NCI-H2196 treated with DMSO at 0.1 percent for 48 hours (cell line): ENCODE measurements around the gene TRA2A.
"Not testable (repeated sequence)": the region's sequence is repeated elsewhere in the genome, so short reads cannot be mapped to it uniquely, and the experiment has no call there.

Source experiments
- DNase-seq: peaks from one replicate; lab custom pipeline; 2025; ENCODE audit not compliant: unreplicated experiment; lab: John Stamatoyannopoulos, UW

Gene TRA2A

DNA sequence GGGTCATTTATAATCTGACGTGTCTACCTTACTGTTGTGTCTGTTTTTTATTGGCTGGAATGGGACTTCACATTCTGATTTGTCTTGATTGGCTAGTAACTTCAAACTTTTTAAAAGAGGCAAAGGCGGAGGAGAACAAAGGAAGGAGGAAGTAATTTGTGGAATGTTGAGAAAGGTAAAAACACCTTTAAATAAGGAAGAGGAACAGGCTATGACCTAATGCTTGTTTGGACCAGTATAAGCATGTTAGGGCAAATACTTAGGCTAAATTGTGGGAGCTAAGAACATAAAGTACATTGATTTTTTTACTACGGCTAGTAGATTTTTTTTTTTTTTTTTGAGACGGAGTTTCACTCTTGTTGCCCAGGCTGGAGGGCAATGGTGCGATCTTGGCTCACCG is 18.0 kb downstream of the TRA2A start:
- not testable (repeated sequence) for DNase-seq

DNA sequence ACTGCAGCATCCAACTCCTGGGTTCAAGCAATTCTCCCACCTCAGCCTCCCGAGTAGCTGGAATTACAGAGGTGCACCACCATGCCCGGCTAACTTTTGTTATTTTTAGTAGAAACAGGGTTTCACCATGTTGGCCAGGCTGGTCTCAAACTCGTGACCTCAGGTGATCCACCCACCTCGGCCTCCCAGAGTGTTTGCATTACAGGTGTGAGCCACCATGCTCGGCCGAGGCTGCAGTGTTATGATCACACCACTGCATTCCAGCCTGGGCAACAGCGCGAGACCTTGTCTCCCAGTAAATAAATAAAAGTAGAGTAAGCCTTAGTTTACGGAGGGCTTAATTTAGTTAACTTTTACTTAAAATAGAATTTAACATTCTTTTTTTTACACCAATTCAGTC is 37.8 kb downstream of the TRA2A start:
- DNase-seq: no peak

DNA sequence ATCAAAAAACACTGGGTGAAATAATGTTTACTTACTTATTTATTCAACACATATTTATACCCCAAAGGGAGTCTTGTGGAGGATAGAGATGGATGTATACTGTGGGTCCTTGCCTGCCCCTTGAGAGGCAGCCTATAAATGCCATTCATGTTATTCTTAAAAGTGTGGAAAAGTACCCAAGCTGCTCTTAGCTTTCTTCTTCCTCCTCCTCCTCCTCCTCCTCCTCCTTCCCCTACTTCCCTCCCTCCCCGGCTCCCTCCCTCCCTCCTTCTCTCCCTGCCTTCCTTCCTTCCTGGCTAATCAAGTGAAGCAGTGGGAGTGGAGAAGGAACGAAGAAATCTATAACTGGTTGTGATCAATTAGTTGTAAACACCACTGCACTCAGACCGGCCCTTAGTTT is 40.3 kb downstream of the TRA2A start:
- no peak for DNase-seq

DNA sequence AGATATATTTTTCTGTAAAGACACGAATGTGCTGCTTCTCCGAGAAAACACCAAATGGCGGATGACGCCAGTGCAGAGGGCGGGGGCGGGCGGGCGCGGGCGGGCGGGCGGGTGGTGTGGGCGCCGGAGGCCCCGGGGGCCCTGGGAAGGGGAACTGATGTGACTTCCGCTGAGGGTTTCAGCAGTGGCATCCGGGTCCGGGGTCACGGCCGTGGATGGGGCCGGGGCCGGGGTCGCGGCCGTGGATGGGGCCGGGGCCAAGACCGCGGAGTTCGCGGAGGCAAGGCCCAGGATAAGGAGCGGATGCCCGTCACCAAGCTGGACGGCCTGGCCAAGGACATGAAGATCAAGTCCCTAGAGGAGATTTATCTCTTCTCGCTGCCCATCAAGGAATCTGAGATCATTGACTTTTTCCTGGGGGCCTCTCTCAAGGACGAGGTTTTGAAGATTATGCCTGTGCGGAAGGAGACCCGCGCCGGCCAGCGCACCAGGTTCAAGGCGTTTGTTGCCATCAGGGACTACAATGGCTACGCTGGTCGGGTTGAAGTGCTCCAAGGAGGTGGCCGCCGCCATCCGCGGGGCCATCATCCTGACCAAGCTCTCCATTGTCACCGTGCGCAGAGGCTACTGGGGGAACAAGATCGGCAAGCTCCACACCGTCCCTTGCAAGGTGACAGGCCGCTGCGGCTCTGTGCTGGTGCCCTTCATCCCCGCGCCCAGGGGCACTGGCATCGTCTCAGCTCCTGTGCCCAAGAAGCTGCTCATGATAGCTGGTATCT is 41.2 kb downstream of the TRA2A start:
- no peak for DNase-seq

DNA sequence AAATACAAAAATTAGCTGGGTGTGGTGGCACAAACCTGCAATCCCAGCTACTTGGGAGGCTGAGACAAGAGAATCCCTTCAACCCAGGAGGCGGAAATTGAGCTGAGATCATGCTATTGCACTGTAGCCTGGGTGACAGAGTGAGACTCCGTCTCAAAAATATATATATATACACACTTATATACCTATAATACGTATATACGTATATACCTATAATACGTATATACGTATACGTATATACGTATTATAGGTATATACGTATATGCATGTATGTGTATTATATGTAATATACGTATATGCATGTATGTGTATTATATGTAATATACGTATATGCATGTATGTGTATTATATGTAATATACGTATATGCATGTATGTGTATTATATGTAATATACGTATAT is 43.1 kb downstream of the TRA2A start:
- not testable (repeated sequence) for DNase-seq

DNA sequence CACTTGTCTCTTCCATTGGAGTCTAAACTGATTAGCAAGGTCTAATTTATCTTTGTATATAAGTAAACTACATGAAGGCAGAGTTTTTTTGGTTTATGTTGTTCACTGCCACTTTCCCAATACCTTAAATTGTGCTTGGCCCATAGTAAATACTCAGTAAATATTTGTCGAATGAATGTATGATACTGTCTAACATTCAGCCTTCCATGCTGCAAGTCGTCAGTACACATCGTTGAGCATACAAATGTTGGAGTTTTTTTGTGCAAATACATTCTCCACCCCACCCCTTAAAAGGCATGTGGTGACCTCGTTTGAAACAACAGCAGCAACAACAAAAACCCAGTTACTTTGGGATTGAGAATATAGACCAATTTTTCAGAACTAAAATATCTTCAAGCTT is 44.1 kb downstream of the TRA2A start:
- no peak for DNase-seq

DNA sequence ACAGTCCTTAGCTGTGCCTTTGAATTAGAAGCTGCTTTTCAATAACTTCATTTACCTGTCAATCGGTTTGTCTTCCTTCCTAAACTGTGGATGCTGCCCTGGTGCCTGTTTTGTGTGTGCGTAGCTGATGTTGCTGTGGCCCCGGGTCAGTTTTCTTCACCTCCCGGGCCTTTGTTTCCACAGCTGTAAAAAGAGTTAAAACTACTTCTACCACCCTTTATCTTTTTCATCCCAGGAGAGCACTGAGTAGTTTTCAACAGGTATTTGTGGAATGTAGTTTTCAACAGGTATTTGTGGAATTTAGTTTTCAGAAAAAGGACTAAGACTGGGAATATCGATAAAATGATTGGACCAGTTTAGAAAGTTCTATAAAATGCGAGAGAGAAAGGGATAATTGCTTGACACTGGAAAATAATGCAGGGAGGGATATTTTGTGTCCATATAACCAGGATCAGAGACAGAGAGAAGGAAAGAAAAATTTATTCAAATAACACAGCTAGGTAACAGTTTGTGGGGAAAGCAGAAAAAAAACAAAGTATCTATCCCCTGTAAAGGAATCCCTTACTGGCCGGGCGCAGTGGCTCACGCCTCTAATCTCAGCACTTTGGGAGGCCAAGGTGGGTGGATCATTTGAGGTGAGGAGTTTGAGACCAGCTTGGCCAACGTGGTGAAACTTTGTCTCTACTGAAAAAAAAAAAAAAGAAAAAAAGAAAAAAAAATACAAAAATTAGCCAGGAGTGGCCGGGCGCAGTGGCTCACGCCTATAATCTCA is 45.6 kb downstream of the TRA2A start:
- DNase-seq: no peak

DNA sequence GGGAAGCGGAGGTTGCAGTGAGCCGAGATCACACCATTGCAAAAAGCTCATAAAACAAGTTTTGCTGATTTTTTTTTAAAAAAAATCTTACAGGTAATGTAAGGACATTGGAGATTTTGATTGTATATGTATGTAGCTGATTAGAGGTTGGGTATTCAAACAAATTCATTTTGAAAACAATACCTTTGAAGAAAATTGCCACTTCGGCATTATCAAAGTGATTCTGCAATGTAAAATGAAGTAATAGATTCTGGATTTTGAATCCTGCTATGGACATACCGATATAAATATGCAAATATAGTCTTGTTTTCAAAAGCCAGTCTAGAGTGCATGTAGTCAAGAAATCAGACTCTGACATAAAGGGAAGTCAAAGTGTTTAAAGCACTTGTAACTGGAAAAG is 49.1 kb downstream of the TRA2A start:
- DNase-seq: no peak

DNA sequence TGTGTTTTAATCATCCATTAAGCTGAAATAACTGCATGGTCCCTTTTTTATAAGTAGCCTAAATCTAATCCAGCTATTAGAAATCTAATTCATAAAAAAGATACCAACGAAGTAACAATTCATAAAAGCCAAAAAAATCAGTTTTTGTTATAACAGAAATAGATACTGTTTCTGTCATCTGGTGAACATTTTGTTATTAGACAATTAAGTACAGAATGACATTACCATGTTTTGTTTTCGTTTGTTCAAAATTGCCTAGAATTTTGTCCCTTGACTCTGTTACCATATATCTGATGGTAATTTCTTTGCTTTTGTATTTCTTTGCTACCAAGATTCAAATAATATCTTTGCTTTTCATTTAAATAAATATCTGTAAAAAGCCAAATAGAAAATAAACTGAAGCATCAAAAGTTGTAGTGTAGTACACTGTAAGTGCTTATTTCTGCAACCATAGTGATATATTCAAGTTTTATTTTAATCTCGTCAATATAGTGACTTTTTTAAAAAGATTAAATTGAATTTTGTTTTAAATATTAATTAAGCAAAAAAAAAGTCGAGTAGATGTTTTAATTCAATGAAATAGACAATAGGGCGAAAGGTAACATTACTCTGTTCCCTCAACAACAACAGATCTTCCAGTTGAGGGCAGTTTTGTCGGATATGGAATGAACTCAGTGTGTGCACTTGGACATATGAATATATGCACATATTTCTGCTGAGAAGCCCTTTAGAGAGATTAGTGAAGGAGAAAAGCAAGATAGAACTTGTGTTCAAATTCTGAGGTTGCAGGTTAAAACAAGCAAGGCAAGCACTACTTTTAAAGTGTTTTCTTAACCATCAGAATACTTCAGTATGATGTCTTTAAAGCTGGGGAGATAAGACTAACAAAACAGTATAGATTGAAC is 53.6 kb downstream of the TRA2A start:
- no peak for DNase-seq

DNA sequence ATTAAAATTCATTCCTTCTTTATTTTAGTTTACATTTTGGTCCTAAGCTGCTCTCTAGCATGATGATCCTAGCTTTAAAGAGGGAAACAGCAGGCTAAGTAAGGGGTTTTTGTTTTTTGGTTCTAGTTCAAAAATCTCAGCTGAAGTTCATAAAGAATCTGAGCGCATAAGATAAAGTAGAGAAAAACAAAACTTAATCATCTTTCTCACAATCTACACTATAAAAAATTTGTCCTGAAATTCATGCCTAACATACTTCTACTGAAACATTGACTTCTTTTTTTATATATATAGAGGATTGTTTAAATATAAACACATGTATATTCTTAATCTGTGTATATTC is 54.7 kb downstream of the TRA2A start:
- no peak for DNase-seq

DNA sequence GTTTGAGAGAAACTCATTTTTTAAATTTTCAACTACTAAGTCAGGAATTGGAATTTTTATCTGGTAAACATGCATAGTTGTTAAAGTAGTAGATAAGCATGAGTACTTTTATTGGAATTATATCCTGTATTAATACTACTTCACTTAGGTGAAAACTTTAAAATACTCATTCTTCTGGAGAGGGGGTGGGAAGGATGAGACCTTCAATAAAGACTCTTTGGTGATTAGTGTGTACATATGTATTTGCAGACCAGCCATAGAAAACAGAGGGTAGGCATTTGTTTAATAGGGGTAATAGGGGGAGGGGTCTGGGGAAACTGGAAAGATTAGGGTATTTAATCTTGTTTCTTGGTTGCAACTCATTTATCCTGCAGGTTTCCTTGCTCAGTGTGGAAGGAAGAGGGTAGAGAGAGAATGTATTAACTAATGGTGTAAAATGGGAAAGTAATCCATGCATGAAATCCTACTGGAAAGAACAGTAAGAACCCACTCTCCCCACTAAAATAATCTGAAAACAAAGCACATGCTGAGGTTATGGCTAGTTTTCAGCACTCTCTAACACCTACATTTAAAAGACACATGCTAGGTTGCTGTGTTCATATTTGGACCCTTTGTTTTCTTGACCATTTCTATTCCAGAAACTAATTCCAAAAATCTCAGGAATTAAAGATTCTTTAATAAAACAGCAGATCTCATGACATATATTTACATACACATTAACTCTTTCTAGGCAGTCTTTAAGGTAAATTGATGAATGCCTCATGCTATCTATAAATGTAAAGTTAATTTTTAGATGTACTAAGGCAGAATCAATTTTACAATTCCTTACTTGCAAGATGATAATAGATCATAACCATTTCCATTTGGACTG is 55.3 kb downstream of the TRA2A start:
- no peak for DNase-seq

DNA sequence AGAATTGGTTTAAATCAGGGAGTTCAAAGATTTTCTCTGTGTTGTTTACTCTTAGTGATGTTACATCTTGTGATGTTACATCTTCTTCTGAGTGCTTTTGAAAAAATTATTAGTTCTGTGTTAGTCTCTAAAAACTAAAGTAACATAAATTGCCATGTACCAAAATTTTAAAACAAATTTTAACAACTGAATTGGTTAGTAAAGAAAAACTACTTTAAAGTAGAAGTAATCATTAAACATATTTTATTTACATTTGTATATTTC is 56.3 kb downstream of the TRA2A start:
- DNase-seq: no peak

DNA sequence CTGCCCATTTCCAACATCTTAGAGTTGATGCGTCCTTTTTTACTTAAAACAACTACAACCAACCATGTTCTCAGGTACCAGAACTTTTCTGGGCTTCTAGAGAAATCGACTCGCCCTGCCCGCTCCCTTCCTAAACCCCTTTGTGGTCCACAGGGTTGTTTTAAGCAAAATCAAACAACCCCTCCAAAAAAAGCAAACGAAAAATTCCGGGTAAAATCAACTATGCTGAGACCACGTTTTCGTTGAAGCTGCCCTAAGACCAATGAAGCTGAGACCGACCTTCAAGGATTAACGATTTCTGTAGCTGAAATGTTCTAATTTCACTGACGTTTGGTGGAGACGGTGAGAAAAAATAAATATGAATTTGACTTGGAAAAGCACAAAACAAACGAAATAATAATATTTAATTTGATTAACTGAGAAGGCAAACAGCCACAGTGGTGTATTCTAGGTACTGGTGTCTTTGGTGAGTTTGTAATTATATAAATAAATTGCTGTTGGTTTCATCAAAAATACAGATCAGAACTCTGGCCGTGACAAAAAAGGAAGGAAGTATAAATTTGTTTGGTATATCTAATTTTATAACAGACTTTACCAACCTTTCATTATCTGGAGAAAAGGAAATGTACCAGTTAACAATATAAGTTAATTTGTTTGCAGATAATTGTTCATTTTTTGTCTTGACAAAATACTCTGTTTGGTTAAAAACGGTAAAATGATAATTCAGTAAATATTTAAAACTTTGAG is 56.8 kb downstream of the TRA2A start:
- DNase-seq: no peak

DNA sequence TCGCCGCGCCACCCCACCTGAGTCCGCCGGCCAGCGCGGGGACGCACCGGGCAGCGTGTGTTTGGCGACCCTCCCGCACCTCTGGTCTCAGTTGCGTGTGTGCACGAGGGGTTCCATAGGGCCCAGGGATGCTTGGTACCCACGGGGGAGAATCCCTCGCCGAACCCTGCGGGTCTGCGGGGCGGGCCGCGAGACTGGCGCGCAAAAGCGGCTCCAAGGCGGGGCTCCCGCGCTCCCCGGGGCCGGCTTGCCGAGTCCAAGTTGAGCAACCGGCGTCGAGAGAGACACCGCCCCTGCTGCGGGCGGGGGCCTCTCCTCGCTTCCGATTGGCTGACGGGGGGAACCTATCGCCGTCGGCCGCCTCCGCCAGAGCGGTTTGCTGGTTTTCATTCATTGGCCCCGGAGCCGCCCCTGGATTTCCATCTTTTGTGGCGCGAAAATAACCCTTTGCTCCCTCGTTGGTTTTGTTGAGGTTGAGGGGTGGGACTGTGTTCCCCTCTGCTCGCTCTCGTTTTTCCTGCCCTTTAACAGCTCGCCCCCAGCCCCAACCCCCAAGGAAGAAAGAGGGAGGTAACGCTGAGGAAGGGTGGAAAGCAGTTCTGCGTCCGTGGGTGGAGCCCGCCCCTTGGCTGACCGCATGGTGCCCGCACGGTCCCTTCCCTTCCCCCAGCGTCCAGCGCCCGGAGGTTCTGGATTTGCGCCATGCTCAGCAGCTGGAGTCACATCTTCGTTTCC is 57.5 kb downstream of the TRA2A start:
- peak; percentile 96 for DNase-seq

DNA sequence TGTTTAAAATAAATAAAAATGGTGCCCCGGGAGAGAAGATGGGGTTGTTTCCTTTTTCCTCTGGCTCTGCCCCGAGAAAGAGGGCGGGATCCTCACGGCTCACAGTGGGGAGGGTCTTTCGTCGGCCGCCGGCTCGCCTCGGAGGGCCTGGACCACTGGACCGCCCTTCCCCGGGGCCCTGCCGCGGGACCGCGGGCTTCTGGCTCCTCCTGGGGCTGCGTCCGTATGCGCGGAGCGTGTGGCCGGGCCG is 58.0 kb downstream of the TRA2A start:
- no peak for DNase-seq

DNA sequence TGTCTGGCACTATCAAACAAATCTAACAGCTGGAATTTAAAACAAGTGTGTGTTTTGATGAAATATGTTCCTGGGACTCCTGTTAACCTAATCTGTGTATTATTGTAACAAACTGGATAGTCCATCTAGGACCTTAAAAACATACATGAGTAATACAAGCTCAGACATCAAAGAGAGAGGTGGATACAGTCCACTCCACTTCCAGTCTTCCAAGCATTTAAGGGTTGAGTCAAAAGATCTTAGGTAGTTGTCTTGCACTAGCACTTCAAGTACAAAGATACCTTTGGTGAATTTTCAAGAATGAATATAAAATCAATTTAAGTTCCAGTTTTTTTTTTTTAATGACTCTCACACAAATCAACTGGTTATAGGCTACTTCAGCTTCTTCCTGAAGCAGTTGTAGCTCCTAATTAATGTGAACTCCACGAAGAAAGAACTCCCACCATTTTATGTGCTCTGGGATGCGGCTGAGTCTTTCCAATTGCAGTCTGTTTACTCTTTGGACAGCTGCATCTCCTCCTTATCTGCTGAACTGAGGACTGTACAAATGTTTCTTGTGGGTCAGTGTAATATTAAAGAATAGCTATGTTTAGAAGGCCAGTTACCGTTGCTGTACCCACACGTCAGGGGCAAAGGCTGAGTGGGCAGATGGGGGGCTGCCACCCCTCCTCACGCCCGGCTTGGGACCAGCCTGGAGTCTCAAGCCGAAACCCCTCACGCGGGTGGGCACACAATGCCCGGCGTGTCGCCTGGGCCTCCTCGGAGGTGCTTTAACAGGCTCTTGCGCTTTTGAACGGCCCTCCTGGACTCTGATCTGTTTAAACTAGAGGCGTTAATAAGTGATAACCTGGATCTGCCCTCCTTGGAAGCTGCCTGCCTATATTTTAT is 58.6 kb downstream of the TRA2A start:
- DNase-seq: no peak

DNA sequence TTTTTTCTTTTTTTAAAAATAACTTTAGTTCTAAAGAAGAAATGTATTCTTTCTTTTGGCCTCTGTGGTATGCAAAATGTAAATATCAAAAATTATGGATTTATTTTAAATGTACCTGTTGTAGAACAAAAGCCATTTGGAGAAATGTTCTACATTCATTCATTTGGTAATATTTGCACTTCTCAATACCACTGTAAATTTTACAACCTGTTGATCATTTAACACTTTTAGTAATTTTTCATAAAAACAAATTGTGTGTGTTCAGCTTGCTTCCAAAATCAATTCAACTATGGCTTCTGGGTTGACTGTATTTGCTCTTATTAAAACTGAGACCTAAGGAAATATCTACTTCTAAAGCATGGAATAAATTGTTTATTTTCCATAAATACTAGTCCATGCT is 59.2 kb downstream of the TRA2A start:
- DNase-seq: no peak

DNA sequence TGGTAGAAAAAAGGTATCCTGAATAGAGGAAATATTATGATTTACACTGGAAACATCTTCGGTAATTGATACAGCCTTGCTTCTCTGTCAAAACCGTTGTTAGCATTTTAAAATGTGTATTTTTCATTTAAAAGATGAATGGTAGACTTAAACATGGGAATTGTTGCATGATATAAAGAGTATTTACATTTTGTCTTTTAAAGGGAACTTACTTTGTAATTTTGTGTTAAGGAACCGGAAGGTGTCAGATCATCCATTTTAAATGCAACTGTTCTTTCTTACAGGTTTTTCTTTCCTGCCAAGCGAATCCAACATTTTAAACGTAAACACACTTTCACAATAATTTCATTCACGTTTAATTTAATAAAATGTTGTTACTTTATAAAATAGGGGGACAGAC is 59.7 kb downstream of the TRA2A start:
- DNase-seq: no peak
